Adrenal gland (tissue), 12 donors: ENCODE data around the gene INTS15. TPM values are rescaled to one million over a fixed set of nuclear protein-coding genes. Genes with fewer than 3 reads are reported as not detected.

ENCODE experiments used
- DNase-seq, 7 donors: peaks; one replicate each; pipeline ENCODE4 v3.0.0-alpha.2; 2019 to 2020
- H3K27ac ChIP-seq, 5 donors: fragments of 200-600 bp; sonication (generic) in 4 of 5; 1 replicate in 3 of 5; 2 replicates in 2 of 5; pipeline versions ENCODE4 v1.5.1 to v1.8.0; 2016 to 2020; ENCODE audit warnings: mild to moderate bottlenecking in 1 of 5
- H3K27me3 ChIP-seq: fragments of 200-600 bp; 2 replicates; pipeline ENCODE4 v1.8.0; 2021
- H3K36me3 ChIP-seq, 2 donors: fragments of 200-600 bp; replicated peaks in 1 of 2; 1 replicate in 1 of 2; 2 replicates in 1 of 2; pipeline versions ENCODE4 v1.5.1 to v1.8.0; 2018 to 2022
- H3K4me1 ChIP-seq, 2 donors: fragments of 200-600 bp; replicated peaks in 1 of 2; 1 replicate in 1 of 2; 2 replicates in 1 of 2; pipeline versions ENCODE4 v1.5.1 to v1.8.0; 2018 to 2021
- H3K4me3 ChIP-seq, 4 donors: fragments of 200-600 bp; sonication (generic) in 3 of 4; one replicate each; pipeline ENCODE4 v1.5.1; 2016 to 2018
- H3K9me3 ChIP-seq, 3 donors: fragments of 200-600 bp; sonication (generic) in 1 of 3; replicated peaks in 1 of 3; 1 replicate in 2 of 3; 2 replicates in 1 of 3; pipeline versions ENCODE4 v1.5.1 to v1.8.0; 2016 to 2021
- POLR2A ChIP-seq, 2 donors: fragments of 450-650 bp; IDR thresholded peaks; one replicate each; pipeline ENCODE4 v1.6.1; 2017; ENCODE audit warnings: antibody characterized with exemption in 2 of 2, mild to moderate bottlenecking in 2 of 2, moderate library complexity in 1 of 2
- WGBS, 4 donors: extraction: QIAGEN DNeasy Blood & Tissue Kit in 2 of 4; methylation state at CpG; one replicate each; pipeline versions ENCODE4 v1.1.5 to v1.1.7; 2013 to 2017; 5-methylcytosine and 5-hydroxymethylcytosine counted together
- intact Hi-C, 2 donors: fragments of 100-400 bp; cut with DNase I; formaldehyde crosslinking; loops; one replicate each; pipeline versions ENCODE4 v1.14.1 to v1.15.0; 2022 to 2023
- polyA plus RNA-seq, 3 donors: library from polyadenylated mRNA; stranded (reverse); fragments of 200-250 nt in 2 of 3; fragments of 350-450 nt in 1 of 3; fragmentation: Illumina TruSeq in 1 of 3; extraction: RNeasy Lipid Tissue Mini Kit (QIAGEN cat#74804) in 1 of 3; gene quantifications; one replicate each; pipeline ENCODE4 v1.2.3, GENCODE V29; 2013 to 2014
- total RNA-seq, 9 donors: library from RNA; depleted of rRNA in 4 of 9; stranded (reverse); fragments of >200 nt in 4 of 9; fragments of 120-200 nt in 1 of 9; fragmentation: NEBNext Ultra II Directional in 1 of 9; extraction: Animal tissue kit (Norgen Biotek cat#: 25700) in 1 of 9; gene quantifications; one replicate each; pipeline versions ENCODE4 v1.1.0 to v1.2.4, GENCODE V29; 2013 to 2023
- TF ChIP-seq, protein P1 (sequence below), 6 experiments: fragments of 450-650 bp in 4 of 6; fragments of 200-600 bp in 2 of 6; sonication (generic) in 1 of 6; IDR thresholded peaks; 1 replicate in 5 of 6; 2 replicates in 1 of 6; pipeline versions ENCODE4 v1.5.1 to v1.8.0; 2016 to 2021; ENCODE audit warnings: antibody characterized with exemption in 6 of 6, mild to moderate bottlenecking in 2 of 6, moderate library complexity in 1 of 6
- donor health status: healthy with polysubstance abuse.
- donor health status: Bipolar disorder and iron deficiency.
- donor health status: DM: yes; HTN: yes; CAD: no.
- donor health status: DM: no; HTN: no; CAD: no.
- donor health status: DM: no; HTN: no; CAD: no.
- donor health status: DM: yes; HTN: yes; CAD: no.

Gene INTS15
- total and polyA plus RNA-seq, 12 donors: 14.5 to 36.2 (median 26.0) TPM

DNA sequence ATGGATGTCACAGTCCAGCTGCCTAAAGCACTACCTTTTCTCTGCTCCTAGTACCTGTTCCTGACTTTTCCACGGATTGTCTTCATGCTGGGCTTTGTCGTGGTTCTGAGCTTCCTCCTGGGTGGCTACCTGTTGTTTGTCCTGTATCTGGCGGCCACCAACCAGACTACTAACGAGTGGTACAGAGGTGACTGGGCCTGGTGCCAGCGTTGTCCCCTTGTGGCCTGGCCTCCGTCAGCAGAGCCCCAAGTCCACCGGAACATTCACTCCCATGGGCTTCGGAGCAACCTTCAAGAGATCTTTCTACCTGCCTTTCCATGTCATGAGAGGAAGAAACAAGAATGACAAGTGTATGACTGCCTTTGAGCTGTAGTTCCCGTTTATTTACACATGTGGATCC is 1.3 kb upstream of the INTS15 start:
- 85 to 94% (median 90%) methylated on average over 9 of the region's 9 CpGs for WGBS, 4 donors
- H3K27me3 ChIP-seq: no peaks in the 10 kb centered on the region
- H3K27ac ChIP-seq: no peak overlapping the region
- H3K4me3 ChIP-seq: no peak overlapping the region
- H3K9me3 ChIP-seq: no peaks in the 10 kb centered on the region
- TF ChIP-seq, protein P1, sequence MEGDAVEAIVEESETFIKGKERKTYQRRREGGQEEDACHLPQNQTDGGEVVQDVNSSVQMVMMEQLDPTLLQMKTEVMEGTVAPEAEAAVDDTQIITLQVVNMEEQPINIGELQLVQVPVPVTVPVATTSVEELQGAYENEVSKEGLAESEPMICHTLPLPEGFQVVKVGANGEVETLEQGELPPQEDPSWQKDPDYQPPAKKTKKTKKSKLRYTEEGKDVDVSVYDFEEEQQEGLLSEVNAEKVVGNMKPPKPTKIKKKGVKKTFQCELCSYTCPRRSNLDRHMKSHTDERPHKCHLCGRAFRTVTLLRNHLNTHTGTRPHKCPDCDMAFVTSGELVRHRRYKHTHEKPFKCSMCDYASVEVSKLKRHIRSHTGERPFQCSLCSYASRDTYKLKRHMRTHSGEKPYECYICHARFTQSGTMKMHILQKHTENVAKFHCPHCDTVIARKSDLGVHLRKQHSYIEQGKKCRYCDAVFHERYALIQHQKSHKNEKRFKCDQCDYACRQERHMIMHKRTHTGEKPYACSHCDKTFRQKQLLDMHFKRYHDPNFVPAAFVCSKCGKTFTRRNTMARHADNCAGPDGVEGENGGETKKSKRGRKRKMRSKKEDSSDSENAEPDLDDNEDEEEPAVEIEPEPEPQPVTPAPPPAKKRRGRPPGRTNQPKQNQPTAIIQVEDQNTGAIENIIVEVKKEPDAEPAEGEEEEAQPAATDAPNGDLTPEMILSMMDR (IDR thresholded peaks at IDR 0.05): no peak
- no peak for TF ChIP-seq POLR2A (IDR thresholded peaks at IDR 0.05)
- no peak for DNase-seq
- peaks cover 0 to 55% of the 10 kb centered on the region in 2 donors for H3K36me3 ChIP-seq
- H3K4me1 ChIP-seq: peaks cover 0 to 15% of the 10 kb centered on the region in 2 donors
- intact Hi-C loops: no loop called here

GRCh38 chr7:6589151-6589828 is 531 bp upstream of the INTS15 start:
- H3K27ac ChIP-seq: peak overlapping the region in 2 of 5 donors; percentile 81 to 97

GRCh38 chr7:6590645-6591110 is 857 bp downstream of the INTS15 start:
- intact Hi-C loops: no loop called here
- peak in 4 of 7 donors; percentile 33 to 62 (median 39) for DNase-seq
- 5 to 10% (median 8%) methylated on average over 9 to 10 of the region's 10 CpGs for WGBS, 4 donors
- Histone ChIP-seq H3K36me3 (peaks cover 0 to 56% of the 10 kb centered on the region in 2 donors), H3K27ac (peak overlapping the region; percentile 63 to 97 (median 85)), H3K9me3 (no peaks in the 10 kb centered on the region), H3K4me3 (peak overlapping the region in 3 of 4 donors; percentile 57 to 100 (median 66)), H3K4me1 (peaks cover 0 to 15% of the 10 kb centered on the region in 2 donors), H3K27me3 (no peaks in the 10 kb centered on the region)
- no peak for TF ChIP-seq POLR2A (IDR thresholded peaks at IDR 0.05)
- TF ChIP-seq, protein P1 (IDR thresholded peaks at IDR 0.05): peak in 1 of 6 experiments; percentile 17

More at GRCh38 chr7:6589151-6589828, 531 bp upstream of the INTS15 start:
- TF ChIP-seq POLR2A (IDR thresholded peaks at IDR 0.05): no peak
- TF ChIP-seq, protein P1 (IDR thresholded peaks at IDR 0.05): no peak
- Histone ChIP-seq H3K4me3 (peak overlapping the region in 1 of 4 donors; percentile 100), H3K4me1 (peaks cover 0 to 15% of the 10 kb centered on the region in 2 donors), H3K27me3 (no peaks in the 10 kb centered on the region), H3K9me3 (no peaks in the 10 kb centered on the region), H3K36me3 (peaks cover 0 to 56% of the 10 kb centered on the region in 2 donors)
- 42 to 97% (median 60%) methylated on average over 6 to 22 of the region's 22 CpGs for WGBS, 4 donors
- intact Hi-C loops: no loop called here
- DNase-seq: no peak

GRCh38 chr7:6600093-6600492 is 10.3 kb downstream of the INTS15 start:
- no peak for DNase-seq
- WGBS, 4 donors: 88 to 100% (median 94%) methylated on average over 4 to 15 of the region's 15 CpGs
- intact Hi-C loops: no loop called here
- Histone ChIP-seq H3K4me1 (no peaks in the 10 kb centered on the region), H3K27me3 (no peaks in the 10 kb centered on the region), H3K4me3 (no peak overlapping the region), H3K27ac (no peak overlapping the region), H3K9me3 (no peaks in the 10 kb centered on the region), H3K36me3 (peaks cover 0 to 88% of the 10 kb centered on the region in 2 donors)
- TF ChIP-seq, protein P1 (IDR thresholded peaks at IDR 0.05): no peak
- no peak for TF ChIP-seq POLR2A (IDR thresholded peaks at IDR 0.05)
